Right atrium auricular region (tissue), 2 donors: Measurements from ENCODE around the gene DCBLD2. TPM values are rescaled to one million over a fixed set of nuclear protein-coding genes. Genes with fewer than 3 reads are reported as not detected.

Experiments
- DNase-seq: peaks from one replicate; pipeline ENCODE4 v3.0.0-alpha.2; 2019; ENCODE audit warnings: low spot score
- H3K27ac ChIP-seq, 2 donors: fragments of 200-600 bp; sonication (generic); 1 replicate in 1 of 2; 2 replicates in 1 of 2; pipeline ENCODE4 v1.5.1; 2016 to 2019
- H3K27me3 ChIP-seq, 2 donors: fragments of 200-600 bp; sonication (generic); one replicate each; pipeline versions ENCODE4 v1.5.1 to v1.6.0; 2017 to 2019
- H3K36me3 ChIP-seq: fragments of 200-600 bp; sonication (generic); one replicate; pipeline ENCODE4 v1.5.1; 2016
- H3K4me1 ChIP-seq, 2 donors: fragments of 200-600 bp; sonication (generic); one replicate each; pipeline versions ENCODE4 v1.5.1 to v1.6.0; 2017 to 2019
- H3K4me3 ChIP-seq, 2 donors: fragments of 200-600 bp; sonication (generic); 1 replicate in 1 of 2; 2 replicates in 1 of 2; pipeline ENCODE4 v1.5.1; 2017 to 2019; ENCODE audit warnings: mild to moderate bottlenecking in 1 of 2, moderate library complexity in 1 of 2
- H3K9me3 ChIP-seq, 2 donors: fragments of 200-600 bp; sonication (generic); one replicate each; pipeline ENCODE4 v1.5.1; 2019
- total RNA-seq, 2 donors: library from RNA; depleted of rRNA; stranded (reverse); fragments of >200 nt; gene quantifications; one replicate each; pipeline ENCODE4 v1.1.0, GENCODE V29; 2016
- TF ChIP-seq, protein P1 (sequence below), 2 donors: fragments of 200-600 bp; sonication (generic); IDR thresholded peaks; one replicate each; pipeline ENCODE4 v1.5.1; 2019; ENCODE audit warnings: antibody characterized with exemption in 2 of 2

DCBLD2 gene
- total RNA-seq, 2 donors from 2014 or later: 34.3 to 55.8 TPM

GRCh38 chr3:98764472-98764884, 137.0 kb downstream of the DCBLD2 start:
- H3K9me3 ChIP-seq: no peaks in the 10 kb centered on the region
- H3K27me3 ChIP-seq: no peaks in the 10 kb centered on the region
- no peaks in the 10 kb centered on the region for H3K36me3 ChIP-seq
- H3K4me1 ChIP-seq: peaks cover 0 to 67% of the 10 kb centered on the region in 2 donors
- H3K27ac ChIP-seq: peak overlapping the region; percentile 36 to 67
- TF ChIP-seq, protein P1, sequence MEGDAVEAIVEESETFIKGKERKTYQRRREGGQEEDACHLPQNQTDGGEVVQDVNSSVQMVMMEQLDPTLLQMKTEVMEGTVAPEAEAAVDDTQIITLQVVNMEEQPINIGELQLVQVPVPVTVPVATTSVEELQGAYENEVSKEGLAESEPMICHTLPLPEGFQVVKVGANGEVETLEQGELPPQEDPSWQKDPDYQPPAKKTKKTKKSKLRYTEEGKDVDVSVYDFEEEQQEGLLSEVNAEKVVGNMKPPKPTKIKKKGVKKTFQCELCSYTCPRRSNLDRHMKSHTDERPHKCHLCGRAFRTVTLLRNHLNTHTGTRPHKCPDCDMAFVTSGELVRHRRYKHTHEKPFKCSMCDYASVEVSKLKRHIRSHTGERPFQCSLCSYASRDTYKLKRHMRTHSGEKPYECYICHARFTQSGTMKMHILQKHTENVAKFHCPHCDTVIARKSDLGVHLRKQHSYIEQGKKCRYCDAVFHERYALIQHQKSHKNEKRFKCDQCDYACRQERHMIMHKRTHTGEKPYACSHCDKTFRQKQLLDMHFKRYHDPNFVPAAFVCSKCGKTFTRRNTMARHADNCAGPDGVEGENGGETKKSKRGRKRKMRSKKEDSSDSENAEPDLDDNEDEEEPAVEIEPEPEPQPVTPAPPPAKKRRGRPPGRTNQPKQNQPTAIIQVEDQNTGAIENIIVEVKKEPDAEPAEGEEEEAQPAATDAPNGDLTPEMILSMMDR (IDR thresholded peaks at IDR 0.05): no peak
- DNase-seq: no peak
- H3K4me3 ChIP-seq: no peak overlapping the region

DNA sequence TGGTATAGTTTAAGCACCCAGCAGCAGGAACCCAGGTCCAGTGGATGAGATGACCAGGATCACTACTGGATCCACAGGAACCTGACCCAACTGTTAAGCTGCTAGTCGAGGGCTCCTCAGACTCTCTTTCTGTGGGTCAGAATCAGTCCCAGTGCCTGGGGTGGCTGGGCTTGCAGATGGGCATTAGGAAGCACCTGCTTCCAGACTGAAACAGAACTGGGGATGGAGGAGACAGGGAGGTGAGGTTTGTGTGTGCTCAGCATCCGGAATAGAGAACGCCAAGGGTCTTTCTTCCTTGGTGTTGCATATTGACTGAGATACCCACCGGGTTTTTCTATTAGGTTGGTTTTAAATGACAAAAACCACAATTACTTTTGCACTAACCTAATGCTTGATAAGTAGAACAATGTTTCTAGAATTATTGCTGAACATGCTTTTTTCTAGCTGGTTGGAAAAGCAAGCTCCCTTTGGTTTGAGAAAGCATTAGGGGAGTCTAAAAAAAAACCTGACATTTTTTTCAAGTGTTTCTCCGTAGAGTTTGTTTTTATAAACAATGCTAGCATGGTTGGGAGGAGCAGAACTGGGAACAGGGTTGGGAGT, 137.6 kb downstream of the DCBLD2 start:
- Histone ChIP-seq H3K4me1 (peaks cover 0 to 62% of the 10 kb centered on the region in 2 donors), H3K36me3 (no peaks in the 10 kb centered on the region), H3K9me3 (no peaks in the 10 kb centered on the region), H3K27ac (peak overlapping the region; percentile 36 to 67), H3K27me3 (no peaks in the 10 kb centered on the region), H3K4me3 (peak overlapping the region in 1 of 2 donors; percentile 10)
- TF ChIP-seq, protein P1 (IDR thresholded peaks at IDR 0.05): no peak
- DNase-seq: no peak

DNA sequence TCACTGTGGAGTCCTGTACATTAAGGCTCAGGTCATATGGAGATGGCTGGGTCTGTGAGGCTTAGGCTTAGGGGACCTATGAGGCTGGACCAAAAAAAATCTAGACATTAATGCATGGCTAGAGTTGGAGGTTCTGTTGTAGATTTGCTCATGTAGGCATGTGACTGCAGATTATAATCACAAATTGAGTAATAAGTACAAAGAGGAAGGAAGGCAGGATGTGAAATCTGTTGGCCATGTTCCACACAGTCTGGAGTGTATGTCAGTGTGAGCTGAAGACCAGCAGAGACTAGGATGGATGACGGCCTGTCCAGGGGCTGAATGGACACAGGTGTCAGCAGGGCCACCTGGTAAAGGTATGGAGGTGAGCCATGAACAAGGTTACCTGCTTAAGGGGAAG, 138.4 kb downstream of the DCBLD2 start, which contains the start of gene ST3GAL6:
TSS of gene ST3GAL6 (plus strand) at position 265 of the 400 bp plus-strand sequence. CDS start 5,101 bp downstream, outside the sequence.
- H3K36me3 ChIP-seq: no peaks in the 10 kb centered on the region
- TF ChIP-seq, protein P1 (IDR thresholded peaks at IDR 0.05): no peak
- H3K4me3 ChIP-seq: peak within 1 kb of the TSS in 1 of 2 donors; percentile 10
- peak within 1 kb of the TSS; percentile 36 to 67 for H3K27ac ChIP-seq
- peaks cover 0 to 60% of the 10 kb centered on the region in 2 donors for H3K4me1 ChIP-seq
- DNase-seq: no peak
- H3K9me3 ChIP-seq: no peaks in the 10 kb centered on the region
- no peaks in the 10 kb centered on the region for H3K27me3 ChIP-seq

- peaks cover 0 to 57% of the 10 kb centered on the region in 2 donors for H3K4me1 ChIP-seq
- H3K4me3 ChIP-seq: no peak overlapping the region
- no peaks in the 10 kb centered on the region for H3K9me3 ChIP-seq
- no peaks in the 10 kb centered on the region for H3K36me3 ChIP-seq
- peak overlapping the region; percentile 54 to 67 for H3K27ac ChIP-seq
- no peaks in the 10 kb centered on the region for H3K27me3 ChIP-seq
- TF ChIP-seq, protein P1 (IDR thresholded peaks at IDR 0.05): no peak
- no peak for DNase-seq
These were observed 139.8 kb downstream of the DCBLD2 start for GRCh38 chr3:98761643-98762229.

DNA sequence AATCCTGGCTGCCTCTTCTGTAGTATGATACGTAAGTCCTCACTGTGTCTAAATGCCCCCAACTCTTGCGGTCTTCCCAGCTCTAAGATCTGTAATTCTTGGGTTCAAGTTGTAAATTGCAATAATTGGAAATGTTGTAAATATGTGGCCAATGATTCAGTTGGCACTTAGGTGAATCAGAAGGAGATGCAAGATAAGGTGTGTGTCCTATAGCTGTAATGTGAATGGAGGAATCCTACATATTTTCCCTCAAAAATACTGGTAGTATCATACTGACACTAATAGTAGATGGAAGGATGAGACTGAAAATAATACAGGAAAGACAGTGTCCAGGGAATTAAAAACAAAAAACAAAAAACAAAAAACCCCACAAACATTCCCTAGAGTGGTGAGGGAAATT, 141.9 kb downstream of the DCBLD2 start:
- peaks cover 0 to 50% of the 10 kb centered on the region in 2 donors for H3K4me1 ChIP-seq

More for the DNA sequence above, 141.9 kb downstream of the DCBLD2 start:
- Histone ChIP-seq H3K9me3 (no peaks in the 10 kb centered on the region), H3K4me3 (no peak overlapping the region), H3K27me3 (no peaks in the 10 kb centered on the region), H3K36me3 (no peaks in the 10 kb centered on the region), H3K27ac (peak overlapping the region in 1 of 2 donors; percentile 11)
- TF ChIP-seq, protein P1 (IDR thresholded peaks at IDR 0.05): no peak
- no peak for DNase-seq
